SU-DHL-6 (cell line): Measurements from ENCODE around the gene PHKB.

ENCODE experiments used
- H2AFZ ChIP-seq: fragments of 200-600 bp; sonication (generic); 2 replicates; pipeline ENCODE4 v1.6.1; 2014; ENCODE audit warnings: low read depth, mild to moderate bottlenecking, moderate library complexity, mixed read lengths, antibody characterized with exemption, low read length; ENCODE audit not compliant: severe bottlenecking
- H3F3A ChIP-seq: fragments of 200-600 bp; shearing (Covaris generic); 2 replicates; pipeline ENCODE4 v1.6.0; 2016; ENCODE audit warnings: antibody characterized with exemption, mild to moderate bottlenecking; ENCODE audit not compliant: insufficient read depth
- H3K27ac ChIP-seq: fragments of 200-600 bp; sonication (generic); 2 replicates; pipeline ENCODE4 v1.5.1; 2016; ENCODE audit warnings: low read depth, mild to moderate bottlenecking, low read length, moderate library complexity, mixed read lengths
- H3K27me3 ChIP-seq: fragments of 200-600 bp; sonication (generic), shearing (Covaris generic); 2 replicates; pipeline ENCODE4 v1.6.0; 2014; ENCODE audit warnings: mild to moderate bottlenecking, low read length
- H3K36me3 ChIP-seq: fragments of 200-600 bp; sonication (generic); 2 replicates; pipeline ENCODE4 v1.6.1; 2014; ENCODE audit warnings: mild to moderate bottlenecking, low read length, mixed read lengths
- H3K4me2 ChIP-seq: fragments of 300-600, 200-600 bp; shearing (Covaris generic), sonication (generic); 2 replicates; pipeline ENCODE4 v1.6.0; 2014; ENCODE audit warnings: low read length, low read depth, mild to moderate bottlenecking; ENCODE audit not compliant: poor library complexity, severe bottlenecking
- H3K4me3 ChIP-seq: fragments of 200-600 bp; sonication (generic); 2 replicates; pipeline ENCODE4 v1.5.1; 2014; ENCODE audit warnings: antibody characterized with exemption, low read length, mild to moderate bottlenecking, mixed read lengths; ENCODE audit not compliant: insufficient read depth, poor library complexity, severe bottlenecking
- H3K79me2 ChIP-seq: fragments of 200-600 bp; sonication (generic); 2 replicates; pipeline ENCODE4 v1.6.1; 2014; ENCODE audit warnings: mild to moderate bottlenecking, low read length, moderate library complexity; ENCODE audit not compliant: insufficient read depth
- H3K9ac ChIP-seq: fragments of 200-600 bp; sonication (generic); 2 replicates; pipeline ENCODE4 v1.7.0; 2014; ENCODE audit warnings: mild to moderate bottlenecking, low read length
- H3K9me2 ChIP-seq: fragments of 200-600 bp; sonication (generic); replicated peaks from 2 replicates; pipeline ENCODE4 v1.6.1; 2014; ENCODE audit warnings: low read length; ENCODE audit not compliant: insufficient read depth
- H3K9me3 ChIP-seq: fragments of 200-600 bp; sonication (generic); 2 replicates; pipeline ENCODE4 v1.6.1; 2014; ENCODE audit warnings: low read length, mixed read lengths; ENCODE audit not compliant: insufficient read depth
- H4K20me1 ChIP-seq: fragments of 200-600 bp; sonication (generic); 2 replicates; pipeline ENCODE4 v1.6.1; 2014; ENCODE audit warnings: low read depth, mild to moderate bottlenecking, antibody characterized with exemption, low read length, moderate library complexity, mixed read lengths
- EZH2phosphoT487 ChIP-seq: fragments of 200-600 bp; sonication (generic), shearing (Covaris generic); conservative IDR thresholded peaks from 2 replicates; pipeline ENCODE4 v1.6.1; 2018; ENCODE audit warnings: mild to moderate bottlenecking, antibody characterized with exemption, low read length, moderate library complexity, mixed read lengths
- TF ChIP-seq, protein P1 (sequence below): fragments of 200-600 bp; sonication (generic); IDR thresholded peaks from one replicate; pipeline ENCODE4 v1.5.1; 2017; ENCODE audit warnings: antibody characterized with exemption, mild to moderate bottlenecking, low read length, moderate library complexity; ENCODE audit not compliant: insufficient read depth, poor library complexity, severe bottlenecking

The PHKB gene

DNA sequence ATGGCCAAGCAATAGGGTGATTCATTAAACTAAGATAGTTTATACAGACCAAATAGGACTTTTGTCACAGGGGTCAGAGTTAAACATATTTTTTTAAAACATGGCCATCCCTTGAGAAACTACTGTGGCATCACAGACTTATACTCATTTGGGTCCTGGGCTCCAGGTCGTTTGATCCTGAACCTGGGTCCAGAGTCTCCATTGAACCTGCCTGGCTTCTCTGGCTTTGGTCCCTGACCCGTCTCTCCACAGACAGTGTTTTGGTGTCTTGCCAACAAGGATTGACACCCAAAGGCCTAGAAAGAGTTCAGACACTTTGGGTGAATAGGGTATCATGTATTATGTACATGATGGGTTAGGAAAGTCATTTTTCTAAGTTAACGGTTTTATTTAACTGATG, 236.7 kb downstream of the PHKB start:
- no peak overlapping the region for H3K4me3 ChIP-seq
- no peak overlapping the region for H2AFZ ChIP-seq
- H3K9ac ChIP-seq: no peak overlapping the region
- H3K9me2 ChIP-seq: no peaks in the 10 kb centered on the region
- H3K79me2 ChIP-seq: no peaks in the 10 kb centered on the region
- H3K27ac ChIP-seq: no peak overlapping the region
- no peaks in the 10 kb centered on the region for H3F3A ChIP-seq
- TF ChIP-seq, protein P1, sequence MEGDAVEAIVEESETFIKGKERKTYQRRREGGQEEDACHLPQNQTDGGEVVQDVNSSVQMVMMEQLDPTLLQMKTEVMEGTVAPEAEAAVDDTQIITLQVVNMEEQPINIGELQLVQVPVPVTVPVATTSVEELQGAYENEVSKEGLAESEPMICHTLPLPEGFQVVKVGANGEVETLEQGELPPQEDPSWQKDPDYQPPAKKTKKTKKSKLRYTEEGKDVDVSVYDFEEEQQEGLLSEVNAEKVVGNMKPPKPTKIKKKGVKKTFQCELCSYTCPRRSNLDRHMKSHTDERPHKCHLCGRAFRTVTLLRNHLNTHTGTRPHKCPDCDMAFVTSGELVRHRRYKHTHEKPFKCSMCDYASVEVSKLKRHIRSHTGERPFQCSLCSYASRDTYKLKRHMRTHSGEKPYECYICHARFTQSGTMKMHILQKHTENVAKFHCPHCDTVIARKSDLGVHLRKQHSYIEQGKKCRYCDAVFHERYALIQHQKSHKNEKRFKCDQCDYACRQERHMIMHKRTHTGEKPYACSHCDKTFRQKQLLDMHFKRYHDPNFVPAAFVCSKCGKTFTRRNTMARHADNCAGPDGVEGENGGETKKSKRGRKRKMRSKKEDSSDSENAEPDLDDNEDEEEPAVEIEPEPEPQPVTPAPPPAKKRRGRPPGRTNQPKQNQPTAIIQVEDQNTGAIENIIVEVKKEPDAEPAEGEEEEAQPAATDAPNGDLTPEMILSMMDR: no peak
- no peak for TF ChIP-seq EZH2phosphoT487
- H3K36me3 ChIP-seq: peaks cover 8% of the 10 kb centered on the region; the same call in 1 of the 2 replicates
- H3K27me3 ChIP-seq: no peaks in the 10 kb centered on the region
- no peaks in the 10 kb centered on the region for H3K9me3 ChIP-seq
- no peak overlapping the region for H3K4me2 ChIP-seq
- no peaks in the 10 kb centered on the region for H4K20me1 ChIP-seq

DNA sequence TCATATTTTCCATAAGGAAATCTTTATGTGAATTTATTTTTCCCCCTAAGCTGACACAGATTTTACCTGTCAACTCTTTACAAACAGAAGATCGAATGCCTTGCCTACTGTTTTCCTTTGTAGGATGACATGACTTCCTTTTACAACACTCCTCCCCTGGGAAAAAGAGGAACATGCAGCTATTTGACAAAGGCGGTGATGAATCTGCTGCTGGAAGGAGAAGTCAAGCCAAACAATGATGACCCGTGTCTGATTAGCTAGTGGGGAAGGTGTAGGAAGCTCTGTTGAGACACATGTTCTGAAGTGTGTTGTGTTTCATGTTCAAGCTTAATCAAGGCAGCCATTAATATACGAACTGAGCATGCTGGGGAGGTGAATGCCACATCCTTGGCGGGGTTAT, 238.0 kb downstream of the PHKB start:
- Histone ChIP-seq H3F3A (no peaks in the 10 kb centered on the region), H3K9ac (no peak overlapping the region), H3K27me3 (no peaks in the 10 kb centered on the region), H3K79me2 (no peaks in the 10 kb centered on the region), H3K36me3 (no peaks in the 10 kb centered on the region), H2AFZ (no peak overlapping the region), H3K9me3 (no peaks in the 10 kb centered on the region), H3K4me2 (no peak overlapping the region), H3K9me2 (no peaks in the 10 kb centered on the region), H3K27ac (no peak overlapping the region), H4K20me1 (no peaks in the 10 kb centered on the region), H3K4me3 (no peak overlapping the region)
- TF ChIP-seq, protein P1: no peak
- TF ChIP-seq EZH2phosphoT487: no peak

DNA sequence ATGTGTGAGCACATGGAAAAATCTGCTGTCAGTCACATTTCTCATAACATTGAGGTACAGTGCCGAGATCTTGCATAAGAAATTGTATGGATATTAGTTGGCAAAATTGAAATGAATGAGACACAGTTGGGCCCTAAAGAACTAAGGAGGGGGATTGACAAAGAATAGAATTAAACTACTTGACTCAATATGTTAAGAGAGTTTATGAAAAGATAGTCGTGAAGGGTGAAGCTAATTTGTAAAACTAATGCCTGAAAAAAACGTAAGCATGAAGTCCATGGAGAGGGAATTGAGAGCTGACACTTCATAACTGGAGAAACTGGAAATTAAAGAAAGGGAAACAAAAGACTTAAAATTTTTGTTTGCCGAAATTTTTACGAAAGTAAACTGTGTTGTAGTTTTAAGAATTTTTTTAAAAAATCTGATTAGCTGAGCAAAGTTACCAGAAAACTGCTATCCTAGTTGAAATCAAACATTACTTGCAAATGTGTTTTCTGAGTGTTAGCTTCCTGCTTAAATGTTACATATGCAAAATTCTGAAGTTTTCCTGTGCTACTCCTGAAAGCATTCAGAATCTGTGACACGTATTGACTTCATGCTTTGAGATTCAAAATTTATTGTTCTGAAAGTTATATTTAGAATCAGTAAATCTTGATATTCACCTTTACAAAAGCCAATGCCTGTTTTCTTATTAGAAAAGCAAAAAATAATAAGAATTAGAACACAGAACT, 239.9 kb downstream of the PHKB start:
- TF ChIP-seq, protein P1: no peak
- TF ChIP-seq EZH2phosphoT487: no peak
- no peak overlapping the region for H3K4me3 ChIP-seq
- H3K4me2 ChIP-seq: no peak overlapping the region
- H3K36me3 ChIP-seq: no peaks in the 10 kb centered on the region
- no peaks in the 10 kb centered on the region for H3K27me3 ChIP-seq
- no peak overlapping the region for H2AFZ ChIP-seq
- H3K79me2 ChIP-seq: no peaks in the 10 kb centered on the region
- H3K9me3 ChIP-seq: no peaks in the 10 kb centered on the region
- no peaks in the 10 kb centered on the region for H4K20me1 ChIP-seq
- H3K9me2 ChIP-seq: no peaks in the 10 kb centered on the region
- no peak overlapping the region for H3K9ac ChIP-seq
- no peak overlapping the region for H3K27ac ChIP-seq
- no peaks in the 10 kb centered on the region for H3F3A ChIP-seq
